ENCODE data around the gene MAMDC2. TPM values are rescaled to one million over a fixed set of nuclear protein-coding genes. Genes with fewer than 3 reads are reported as not detected.

MAMDC2 gene
- total and polyA plus RNA-seq, 2 of the 8 experiments (the other 6 are each of a cell fraction or from before 2014, with no cell fraction given): 6.1 to 15.4 TPM

GRCh38 chr9:70093944-70094343, 50.3 kb downstream of the MAMDC2 start:
- Histone ChIP-seq H3K23ac (ENCODE audit: insufficient read length) (no peak overlapping the region), H2BK120ac (replicated peaks; ENCODE audit: low read depth, low read length) (no peak overlapping the region), H3K4me2 (ENCODE audit: insufficient read depth in 1 of 2, low read depth in 2 of 2, low read length in 2 of 2) (no peak overlapping the region), H2AK5ac (ENCODE audit: low read depth, low read length) (no peak overlapping the region), H2BK20ac (ENCODE audit: low read length) (no peak overlapping the region), H3K27me3 (replicated peaks in 1 of 4; ENCODE audit: control insufficient read depth in 3 of 4, extremely low read depth in 1 of 4, insufficient read depth in 3 of 4, low read length in 3 of 4) (no peaks in the 10 kb centered on the region), H3K9me3 (ENCODE audit: insufficient read depth in 2 of 2, low read depth in 1 of 2, low read length in 1 of 2) (no peaks in the 10 kb centered on the region), H3K14ac (ENCODE audit: insufficient read length) (no peak overlapping the region), H2BK12ac (ENCODE audit: low read depth, low read length) (no peak overlapping the region), H3K56ac (replicated peaks; ENCODE audit: insufficient read length, low read depth, low read length) (no peak overlapping the region), H3K79me1 (ENCODE audit: low read depth, low read length) (no peaks in the 10 kb centered on the region), H4K20me1 (replicated peaks in 1 of 2; ENCODE audit: control insufficient read depth in 1 of 2, insufficient read depth in 2 of 2, low read length in 2 of 2) (no peaks in the 10 kb centered on the region), H2BK5ac (ENCODE audit: low read depth, low read length) (no peak overlapping the region), H3K4me3 (ENCODE audit: extremely low read depth in 1 of 4, insufficient read depth in 2 of 4, low read depth in 3 of 4, low read length in 4 of 4) (no peak overlapping the region), H3K18ac (ENCODE audit: extremely low read depth, low read length) (no peak overlapping the region), H3K9ac (replicated peaks in 1 of 4; ENCODE audit: extremely low read depth in 1 of 4, low read depth in 3 of 4, low read length in 3 of 4) (no peak overlapping the region), H4K8ac (ENCODE audit: extremely low read depth, insufficient read depth, low read length) (no peak overlapping the region), H4K91ac (replicated peaks; ENCODE audit: insufficient read length, low read length) (no peak overlapping the region), H4K5ac (ENCODE audit: insufficient read length, low read depth, low read length) (no peak overlapping the region), H3K23me2 (ENCODE audit: low read depth, low read length) (no peaks in the 10 kb centered on the region), H3K4me1 (replicated peaks in 1 of 4; ENCODE audit: control insufficient read depth in 3 of 4, insufficient read depth in 4 of 4, low read length in 3 of 4) (no peaks in the 10 kb centered on the region; a peak in 1 of 7 replicates), H3K79me2 (ENCODE audit: control insufficient read depth in 1 of 2, insufficient read depth in 2 of 2, low read length in 2 of 2) (no peaks in the 10 kb centered on the region), H3K27ac (ENCODE audit: low read depth, low read length) (no peak overlapping the region), H3K36me3 (ENCODE audit: control insufficient read depth in 2 of 4, insufficient read depth in 4 of 4, low read length in 3 of 4) (no peaks in the 10 kb centered on the region), H3K4ac (replicated peaks; ENCODE audit: insufficient read length, low read depth, low read length) (no peak overlapping the region), H2AFZ (ENCODE audit: low read length) (no peak overlapping the region), H2BK15ac (ENCODE audit: low read length) (no peak overlapping the region)
- no peak for DNase-seq (ENCODE audit: low read depth in 1 of 2, low spot score in 2 of 2)
- FAIRE-seq: no peak
- WGBS, 2 experiments (ENCODE audit: extremely low coverage in 1 of 2, insufficient coverage in 1 of 2, insufficient read length in 1 of 2, insufficient replicate concordance in 2 of 2, low coverage in 1 of 2, low lambda C conversion rate in 2 of 2, missing lambda C conversion rate in 1 of 2): 96% methylated on average over 1 of the region's 1 CpG; no CpG with 5 or more reads in 1 of the 2 experiments
- TF ChIP-seq KDM4A (IDR thresholded peaks at IDR 0.05; ENCODE audit: low read depth, low read length, severe bottlenecking): no peak
- POLR2A ChIA-PET (ENCODE audit: partially characterized antibody): interaction anchor here (1.0 kb wide), 1 partner anchor 8 kb away, joined by 3 read pairs; no protein-coding TSS in a partner anchor
- CTCF ChIA-PET (ENCODE audit: partially characterized antibody): interaction anchor here (0.7 to 6.6 kb wide), 7 partner anchors 17 to 779 kb away, joined by 3 to 64 read pairs (median 4); no protein-coding TSS in a partner anchor

All from H1 (cell line).